Mesenchymal stem cell (in vitro differentiated cells and primary cell): ENCODE measurements around the gene ZNF584. TPM values are rescaled to one million over a fixed set of nuclear protein-coding genes. Genes with fewer than 3 reads are reported as not detected.
A peak's percentile ranks its signal among the peaks of the same experiment; 100 is the strongest.

Source experiments
- DNase-seq: peaks from one replicate; pipeline ENCODE4 v3.0.0-alpha.2; 2013
- H2AFZ ChIP-seq: one replicate; pipeline ENCODE4 v1.6.1; 2013; ENCODE audit warnings: low read depth, mild to moderate bottlenecking, control low read depth, inconsistent platforms, low read length, moderate library complexity
- H2AK5ac ChIP-seq: 2 replicates; pipeline ENCODE4 v1.6.1; 2013; ENCODE audit warnings: low read length, moderate library complexity, mild to moderate bottlenecking, inconsistent platforms; ENCODE audit not compliant: severe bottlenecking
- H2BK120ac ChIP-seq: one replicate; pipeline ENCODE4 v1.6.1; 2013; ENCODE audit warnings: low read depth, mild to moderate bottlenecking, inconsistent platforms, low read length, moderate library complexity
- H2BK12ac ChIP-seq, 2 experiments: one replicate each; pipeline ENCODE4 v1.6.1; 2013; ENCODE audit warnings: inconsistent platforms in 2 of 2, low read length in 2 of 2, mild to moderate bottlenecking in 2 of 2, moderate library complexity in 2 of 2, control low read depth in 1 of 2
- H2BK15ac ChIP-seq: one replicate; pipeline ENCODE4 v1.6.1; 2013; ENCODE audit warnings: mild to moderate bottlenecking, low read depth, inconsistent platforms; ENCODE audit not compliant: poor library complexity, severe bottlenecking
- H2BK5ac ChIP-seq: 2 replicates; pipeline ENCODE4 v1.6.1; 2013; ENCODE audit warnings: low read depth, mild to moderate bottlenecking, low read length, control low read depth, inconsistent platforms; ENCODE audit not compliant: poor library complexity, severe bottlenecking
- H3K14ac ChIP-seq, 2 experiments: one replicate each; pipeline ENCODE4 v1.6.1; 2013; ENCODE audit warnings: inconsistent platforms in 2 of 2, low read length in 2 of 2, control low read depth in 1 of 2, mild to moderate bottlenecking in 1 of 2, moderate library complexity in 1 of 2
- H3K18ac ChIP-seq, 2 experiments: one replicate each; pipeline ENCODE4 v1.6.1; 2013; ENCODE audit warnings: inconsistent platforms in 2 of 2, low read length in 2 of 2, control low read depth in 1 of 2, low read depth in 1 of 2, mild to moderate bottlenecking in 1 of 2
- H3K23ac ChIP-seq, 2 experiments: one replicate each; pipeline ENCODE4 v1.6.1; 2013; ENCODE audit warnings: inconsistent platforms in 2 of 2, low read length in 2 of 2, mild to moderate bottlenecking in 2 of 2, moderate library complexity in 2 of 2, control low read depth in 1 of 2
- H3K27ac ChIP-seq: 2 replicates; pipeline ENCODE4 v1.5.1; 2013; ENCODE audit warnings: mild to moderate bottlenecking, moderate library complexity, low read length, control low read depth, inconsistent platforms; ENCODE audit not compliant: poor library complexity, severe bottlenecking
- H3K27me3 ChIP-seq, 2 experiments: 2 replicates each; pipeline versions ENCODE4 v1.6.1 to v1.7.0; 2013; ENCODE audit warnings: low read length in 2 of 2, mild to moderate bottlenecking in 2 of 2, moderate library complexity in 2 of 2, control low read depth in 1 of 2, inconsistent platforms in 1 of 2; ENCODE audit not compliant: control insufficient read depth in 1 of 2, insufficient read depth in 1 of 2
- H3K36me3 ChIP-seq, 2 experiments: 2 replicates each; pipeline versions ENCODE4 v1.6.1 to v1.7.0; 2013; ENCODE audit warnings: low read length in 2 of 2, control low read depth in 1 of 2, inconsistent platforms in 1 of 2, low read depth in 1 of 2, mild to moderate bottlenecking in 1 of 2; ENCODE audit not compliant: insufficient read depth in 2 of 2, control insufficient read depth in 1 of 2
- H3K4ac ChIP-seq, 2 experiments: one replicate each; pipeline ENCODE4 v1.6.1; 2013; ENCODE audit warnings: inconsistent platforms in 2 of 2, low read length in 2 of 2, mild to moderate bottlenecking in 2 of 2, moderate library complexity in 2 of 2, control low read depth in 1 of 2, low read depth in 1 of 2
- H3K4me1 ChIP-seq: 2 replicates; pipeline ENCODE4 v1.6.1; 2013; ENCODE audit warnings: low read depth, low read length, control low read depth; ENCODE audit not compliant: control insufficient read depth, insufficient read depth
- H3K4me2 ChIP-seq: 2 replicates; pipeline ENCODE4 v1.6.1; 2013; ENCODE audit warnings: low read length, mild to moderate bottlenecking, inconsistent platforms; ENCODE audit not compliant: poor library complexity, severe bottlenecking
- H3K4me3 ChIP-seq, 2 experiments: 2 replicates each; pipeline versions ENCODE4 v1.5.1 to v1.7.0; 2013; ENCODE audit warnings: low read length in 2 of 2, mild to moderate bottlenecking in 2 of 2, control low read depth in 1 of 2, low read depth in 1 of 2; ENCODE audit not compliant: insufficient read depth in 1 of 2
- H3K79me1 ChIP-seq: replicated peaks from 2 replicates; pipeline ENCODE4 v1.6.1; 2013; ENCODE audit warnings: mild to moderate bottlenecking, control low read depth, low read length, inconsistent platforms; ENCODE audit not compliant: poor library complexity, severe bottlenecking
- H3K9ac ChIP-seq: 2 replicates; pipeline ENCODE4 v1.7.0; 2013; ENCODE audit warnings: mild to moderate bottlenecking, low read length, moderate library complexity
- H3K9me3 ChIP-seq: 2 replicates; pipeline ENCODE4 v1.7.0; 2013; ENCODE audit warnings: mild to moderate bottlenecking, low read length; ENCODE audit not compliant: control insufficient read depth
- H4K8ac ChIP-seq: one replicate; pipeline ENCODE4 v1.6.1; 2013; ENCODE audit warnings: inconsistent platforms, mild to moderate bottlenecking, low read length, moderate library complexity
- H4K91ac ChIP-seq: one replicate; pipeline ENCODE4 v1.6.1; 2013; ENCODE audit warnings: mild to moderate bottlenecking, low read length, inconsistent platforms
- WGBS: methylation state at CpG from one replicate; pipeline ENCODE4 v1.1.7; 2013; ENCODE audit warnings: mixed read lengths; 5-methylcytosine and 5-hydroxymethylcytosine counted together
- polyA plus RNA-seq, 2 experiments: library from polyadenylated mRNA; stranded (reverse); fragments of 200-250 nt; gene quantifications; one replicate each; pipeline ENCODE4 v1.2.3, GENCODE V29; 2013

ZNF584 gene
- polyA plus RNA-seq (2013, experiment 1 of 2), result 7.7 TPM
- polyA plus RNA-seq (2013, experiment 2 of 2), result 8.3 TPM

- Histone ChIP-seq H3K79me1 (peaks cover 30% of the 10 kb centered on the region), H3K4me3 (peak within 1 kb of the TSS; percentile 98 to 99), H2BK15ac (peak within 1 kb of the TSS; percentile 94), H3K9me3 (no peaks in the 10 kb centered on the region), H3K23ac (peak within 1 kb of the TSS; percentile 92 to 98), H4K91ac (peak within 1 kb of the TSS; percentile 92), H3K36me3 (peaks cover 0 to 3% of the 10 kb centered on the region in 2 experiments), H3K4me2 (peak within 1 kb of the TSS; percentile 98), H3K27ac (peak within 1 kb of the TSS; percentile 72), H3K4ac (peak within 1 kb of the TSS; percentile 76 to 99), H3K9ac (peak within 1 kb of the TSS; percentile 98), H4K8ac (peak within 1 kb of the TSS; percentile 95), H2BK120ac (peak within 1 kb of the TSS; percentile 73), H3K18ac (peak within 1 kb of the TSS; percentile 95 to 98), H2AFZ (peak within 1 kb of the TSS; percentile 98), H3K14ac (peak within 1 kb of the TSS in 1 of 2 experiments; percentile 100), H3K27me3 (no peaks in the 10 kb centered on the region), H3K4me1 (peaks cover 21% of the 10 kb centered on the region), H2BK12ac (peak within 1 kb of the TSS; percentile 54 to 78), H2BK5ac (peak within 1 kb of the TSS; percentile 57), H2AK5ac (peak within 1 kb of the TSS; percentile 14)
- DNase-seq, result peak; percentile 95
- WGBS, result under 1% methylated on average over 89 of the region's 100 CpGs
These were observed at the start of gene ZNF584 for GRCh38 chr19:58408152-58409009. Gene ZNF584 (plus strand): TSS chr19:58408649. CDS start chr19:58409148, 499 bp downstream.

DNA sequence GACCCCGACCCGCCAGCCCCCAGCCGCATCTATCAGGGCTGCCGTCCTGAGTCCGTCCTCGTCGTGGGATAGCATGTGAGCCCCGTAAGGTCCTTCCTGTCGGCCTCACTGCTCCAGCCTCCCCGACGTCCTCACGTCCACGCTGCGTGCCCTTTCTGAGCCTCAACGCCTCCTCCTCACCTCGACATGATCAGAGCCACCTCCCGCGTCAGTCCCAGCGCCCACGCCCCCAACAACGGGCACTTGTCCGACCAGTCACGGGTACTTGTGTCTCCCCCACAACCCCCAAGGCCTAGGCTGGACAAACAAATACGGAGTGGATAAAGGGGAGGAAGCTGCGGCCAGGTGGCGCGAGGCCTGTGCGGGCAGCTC, 46.6 kb upstream of the ZNF584 start:
- Histone ChIP-seq H2BK5ac (peak overlapping the region; percentile 67), H3K4me1 (peaks cover 11% of the 10 kb centered on the region), H3K4ac (peak overlapping the region; percentile 71 to 90), H4K8ac (peak overlapping the region; percentile 100), H3K18ac (peak overlapping the region; percentile 60 to 91), H3K4me3 (peak overlapping the region; percentile 67 to 97), H3K27ac (peak overlapping the region; percentile 84), H2BK15ac (no peak overlapping the region), H2AFZ (peak overlapping the region; percentile 68), H4K91ac (peak overlapping the region; percentile 94), H3K79me1 (peaks cover 2% of the 10 kb centered on the region), H2BK120ac (peak overlapping the region; percentile 94), H2BK12ac (no peak overlapping the region), H3K9me3 (no peaks in the 10 kb centered on the region), H2AK5ac (peak overlapping the region; percentile 78), H3K27me3 (peaks cover 0 to 8% of the 10 kb centered on the region in 2 experiments), H3K23ac (no peak overlapping the region), H3K36me3 (peaks cover 0 to 10% of the 10 kb centered on the region in 2 experiments), H3K4me2 (peak overlapping the region; percentile 58), H3K14ac (peak overlapping the region in 1 of 2 experiments; percentile 93), H3K9ac (peak overlapping the region; percentile 99)
- DNase-seq, result no peak
- 10% methylated on average over 27 of the region's 28 CpGs for WGBS

GRCh38 chr19:58362272-58362994, 46.0 kb upstream of the ZNF584 start, which contains the start of gene ZNF497:
Gene ZNF497 (minus strand): TSS chr19:58362751. CDS start chr19:58357635, 5,116 bp downstream.
- Histone ChIP-seq H3K9me3 (no peaks in the 10 kb centered on the region), H2AFZ (peak within 1 kb of the TSS; percentile 74), H3K27me3 (peaks cover 0 to 5% of the 10 kb centered on the region in 2 experiments), H2BK15ac (peak within 1 kb of the TSS; percentile 96), H3K36me3 (peaks cover 0 to 14% of the 10 kb centered on the region in 2 experiments), H3K14ac (peak within 1 kb of the TSS in 1 of 2 experiments; percentile 93), H4K8ac (peak within 1 kb of the TSS; percentile 100), H3K4me3 (peak within 1 kb of the TSS; percentile 67 to 97), H3K4ac (peak within 1 kb of the TSS; percentile 71 to 90), H3K4me1 (peaks cover 11% of the 10 kb centered on the region), H2BK120ac (peak within 1 kb of the TSS; percentile 94), H3K4me2 (peak within 1 kb of the TSS; percentile 58), H3K23ac (no peak within 1 kb of the TSS), H2AK5ac (peak within 1 kb of the TSS; percentile 78), H2BK12ac (no peak within 1 kb of the TSS), H2BK5ac (peak within 1 kb of the TSS; percentile 67), H3K27ac (peak within 1 kb of the TSS; percentile 84), H3K9ac (peak within 1 kb of the TSS; percentile 99), H3K79me1 (peaks cover 2% of the 10 kb centered on the region), H3K18ac (peak within 1 kb of the TSS; percentile 60 to 91), H4K91ac (peak within 1 kb of the TSS; percentile 94)
- WGBS, result under 1% methylated on average over 52 of the region's 74 CpGs
- DNase-seq, result peak; percentile 97
